K562 treated with DMSO at 1 percent for 24 hours (cell line): ENCODE measurements around the gene ZNF112. TPM values are rescaled to one million over a fixed set of nuclear protein-coding genes. Genes with fewer than 3 reads are reported as not detected.

ENCODE experiments used
- total RNA-seq: library from RNA; unstranded; fragments of 300-600 nt; gene quantifications from 2 replicates; pipeline ENCODE4 v1.2.3, GENCODE V29; 2022; ENCODE audit warnings: low read depth; ENCODE audit not compliant: insufficient read depth

The ZNF112 gene
- 0.37 and 0.43 TPM in 2 replicates for total RNA-seq

DNA sequence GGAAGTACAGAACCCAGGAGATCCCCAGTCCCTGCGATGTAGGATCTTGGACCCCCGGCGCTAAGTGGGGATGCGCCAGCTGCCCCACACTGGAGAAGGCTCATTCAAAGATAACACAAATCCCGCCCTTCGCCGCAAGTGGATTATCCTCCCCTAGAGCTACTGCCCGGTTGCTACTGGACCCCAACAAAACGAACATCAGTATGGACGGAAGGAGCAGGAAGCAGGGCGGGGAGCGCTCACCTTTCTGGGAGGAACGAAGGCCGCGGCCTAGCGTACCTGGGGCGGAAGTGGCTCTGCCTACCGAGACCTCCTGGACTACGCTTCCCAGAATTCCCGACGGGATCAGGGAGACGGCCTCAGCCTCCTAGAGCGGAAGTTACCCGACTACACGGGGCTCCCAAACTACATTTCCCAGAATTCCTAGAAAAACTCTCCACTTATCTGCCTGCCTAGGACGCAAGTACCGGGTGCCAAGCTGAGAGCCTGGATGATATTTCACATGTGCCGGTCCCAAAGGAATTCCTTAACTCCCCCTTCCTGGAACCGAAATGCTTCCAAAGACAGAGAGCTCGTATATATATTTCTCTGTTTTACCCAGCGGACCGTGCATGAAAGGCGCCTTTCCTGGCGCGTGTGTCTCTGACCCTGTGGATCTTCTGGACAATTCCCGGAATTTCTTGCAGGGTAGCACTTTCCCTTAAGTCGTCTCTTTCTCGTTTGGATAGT is at the start of gene ZNF112:
TSS of gene ZNF112 (minus strand) at position 298 of the 729 bp plus-strand sequence. CDS start 16,141 bp downstream, outside the sequence.

DNA sequence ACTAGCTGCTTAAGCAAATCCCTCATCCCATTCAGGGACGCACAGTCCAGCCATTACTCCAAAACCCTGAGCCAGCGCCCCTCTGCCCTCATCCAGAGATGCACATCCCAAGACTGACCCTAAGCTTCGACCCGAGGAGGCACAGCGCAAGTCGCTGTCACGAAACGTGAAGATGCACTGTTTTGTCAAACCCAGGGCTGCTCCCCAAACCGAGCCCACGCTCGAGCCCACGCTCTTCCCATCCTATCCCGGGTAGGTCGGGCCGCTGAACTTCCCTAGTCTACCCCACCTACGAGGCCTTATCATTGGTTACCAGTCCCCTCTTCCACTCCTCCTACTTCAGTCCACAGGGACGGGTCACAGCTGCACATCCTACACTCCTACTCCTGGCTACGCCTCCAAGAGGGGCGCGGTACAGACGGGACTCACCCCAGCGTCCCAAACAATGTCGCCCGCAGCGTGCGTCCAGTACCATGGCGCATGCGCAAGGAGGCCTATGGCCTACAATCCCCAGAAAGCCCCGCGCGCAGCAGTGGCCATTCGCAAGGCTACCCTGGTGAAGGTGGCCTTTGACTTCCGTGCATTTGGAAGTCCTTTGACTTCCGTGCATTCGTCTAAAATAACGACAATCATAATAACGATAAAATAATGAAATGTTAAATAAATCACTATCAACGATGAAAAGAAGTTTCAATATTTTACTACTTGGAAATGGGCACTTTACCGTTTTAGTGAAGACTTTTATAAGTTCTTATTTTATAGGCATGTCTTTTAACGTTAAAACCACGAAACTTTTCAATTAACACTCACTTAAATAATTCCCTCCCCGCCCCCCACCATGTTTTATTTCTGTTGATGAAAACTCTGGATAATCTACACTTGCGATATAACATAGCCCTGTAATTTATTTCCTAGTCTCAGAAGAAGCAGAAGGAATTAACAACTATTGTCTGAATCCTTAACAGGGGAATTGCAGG is 44.9 kb upstream of the ZNF112 start, which contains the start of gene ZNF285:
TSS of gene ZNF285 (minus strand) at position 470 of the 977 bp plus-strand sequence. CDS start 4,395 bp downstream, outside the sequence.

DNA sequence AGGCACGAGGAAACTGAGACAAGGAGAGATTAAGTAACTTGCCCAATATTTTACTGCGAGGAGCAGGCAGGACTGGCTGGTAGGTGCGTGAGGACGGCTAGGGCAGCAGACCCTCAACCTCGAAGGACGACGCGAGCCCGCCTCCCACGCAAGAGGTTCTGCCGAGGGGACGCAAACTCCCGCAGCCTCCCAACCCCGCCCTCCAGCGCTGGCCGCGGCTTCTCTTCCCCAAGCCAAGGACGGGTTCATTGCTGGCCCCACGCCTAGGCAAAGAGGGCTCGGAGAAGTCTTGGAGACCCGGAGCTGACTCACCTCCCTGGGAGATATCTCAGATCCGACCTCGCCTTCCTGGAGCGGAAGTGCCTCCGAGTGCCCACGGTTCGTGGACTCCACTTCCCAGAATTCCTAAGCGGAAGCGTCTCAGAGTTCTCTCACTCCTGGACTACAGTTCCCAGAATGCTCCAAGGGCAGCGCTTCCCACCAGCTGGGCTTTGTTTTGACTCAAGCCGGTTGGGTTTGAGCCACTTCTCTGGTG is 51.8 kb downstream of the ZNF112 start, which contains the start of gene ZNF235:
TSS of gene ZNF235 (minus strand) at position 367 of the 535 bp plus-strand sequence. CDS start 1,621 bp downstream, outside the sequence.

Other genes with a start within 250 kb of the ZNF112 start
- gene ZNF225, start 243.3 kb downstream of the ZNF112 start, total RNA-seq: 1.1 and 2.1 TPM in 2 replicates
- gene ZNF234, start 215.1 kb downstream of the ZNF112 start, total RNA-seq: 0.76 and 1.4 TPM in 2 replicates
- 8.8 and 10.9 TPM in 2 replicates for gene ZNF226, start 191.6 kb downstream of the ZNF112 start, total RNA-seq
- 7.1 and 10.7 TPM in 2 replicates for gene ZNF227, start 144.1 kb downstream of the ZNF112 start, total RNA-seq
- 0.71 and 1.4 TPM in 2 replicates for gene ZNF233, start 96.8 kb downstream of the ZNF112 start, total RNA-seq
- 0.91 and 1.1 TPM in 2 replicates for gene ZNF235, start 51.7 kb downstream of the ZNF112 start, total RNA-seq
- 0.29 and 0.46 TPM in 2 replicates for gene ZNF285, start 44.9 kb upstream of the ZNF112 start, total RNA-seq
- gene ZNF229, start 91.8 kb upstream of the ZNF112 start, total RNA-seq: 1.00 and 2.3 TPM in 2 replicates
- gene ZNF180, start 143.8 kb upstream of the ZNF112 start, total RNA-seq: 3.0 and 5.6 TPM in 2 replicates
- gene CEACAM20, start 173.0 kb upstream of the ZNF112 start, total RNA-seq: not detected in 2 replicates